ENCODE data around the gene OR2T12.

DNA sequence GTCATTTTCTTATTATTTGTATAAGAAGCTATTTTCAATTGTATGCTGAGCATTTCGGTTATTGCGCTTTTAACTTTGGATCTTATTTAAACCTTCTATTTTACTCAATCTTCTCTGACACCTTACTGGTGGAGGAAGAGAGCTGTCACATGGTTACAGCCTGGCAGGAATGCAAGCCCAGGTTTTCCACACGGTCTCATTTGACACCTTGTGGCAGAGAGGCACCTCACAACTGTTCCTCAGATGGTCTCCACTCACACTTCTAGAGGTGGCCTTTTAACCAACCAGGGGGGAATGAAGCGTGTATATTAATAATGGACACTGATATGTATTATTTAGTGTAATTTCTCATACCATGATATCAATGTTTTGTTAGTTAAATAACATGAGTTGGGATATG is 35.0 kb downstream of the OR2T12 start:
- TF ChIP-seq BRCA1 (CRISPR knock-in tag; IDR thresholded peaks at IDR 0.05) (no peak), PATZ1 (CRISPR knock-in tag; IDR thresholded peaks at IDR 0.05) (no peak), FOXA1 (IDR thresholded peaks at IDR 0.05) (no peak), FOXA1 (CRISPR knock-in tag; IDR thresholded peaks at IDR 0.05) (no peak), FIP1L1 (IDR thresholded peaks at IDR 0.05; ENCODE audit: borderline replicate concordance, insufficient read depth, low read depth, low read length) (no peak), RARA (CRISPR knock-in tag; IDR thresholded peaks at IDR 0.05) (no peak), CBX1 (IDR thresholded peaks at IDR 0.05; ENCODE audit: low read depth) (no peak), EP300 (IDR thresholded peaks at IDR 0.05; ENCODE audit: low read depth in 2 of 2, low read length in 2 of 2) (no peak), EP300 (CRISPR knock-in tag; IDR thresholded peaks at IDR 0.05; ENCODE audit: borderline replicate concordance) (no peak), ZFP91 (CRISPR knock-in tag; IDR thresholded peaks at IDR 0.05; ENCODE audit: borderline replicate concordance) (no peak), MATR3 (CRISPR knock-in tag; IDR thresholded peaks at IDR 0.05) (no peak), HNRNPK (IDR thresholded peaks at IDR 0.05; ENCODE audit: low read depth, low read length, poor library complexity, severe bottlenecking) (no peak), ATF7 (IDR thresholded peaks at IDR 0.05) (no peak), ATF7 (CRISPR knock-in tag; IDR thresholded peaks at IDR 0.05) (no peak)
